PC-3 (cell line): ENCODE data around the gene PSG3. TPM values are rescaled to one million over a fixed set of nuclear protein-coding genes. Genes with fewer than 3 reads are reported as not detected.
A peak's percentile ranks its signal among the peaks of the same experiment; 100 is the strongest.
"Not testable (repeated sequence)": the region's sequence is repeated elsewhere in the genome, so short reads cannot be mapped to it uniquely, and the experiment has no call there.

Experiments used
- ATAC-seq: fragments of 200-7000 bp; cut with Tn5 transposase; 2 replicates; pipeline ENCODE4 v1.9.1; 2020; ENCODE audit warnings: mild to moderate bottlenecking, moderate library complexity
- BruUV-seq: library from RNA; stranded (reverse); fragments of 400-500 nt; replicated peaks from 2 replicates; lab custom pipeline; 2021; lab: Mats Ljungman, UMichigan
- CTCF ChIA-PET: fragments of 300-600 bp; sonication (Branson Sonifier 250); formaldehyde crosslinking; loops from one replicate; lab custom pipeline; 2022; ENCODE audit warnings: antibody characterized with exemption; lab: Charles Lee
- POLR2A ChIA-PET: fragments of 300-600 bp; sonication (Branson Sonifier 250); formaldehyde crosslinking; loops from one replicate; lab custom pipeline; 2022; ENCODE audit warnings: antibody characterized with exemption; ENCODE audit not compliant: unreplicated experiment; lab: Charles Lee
- DNase-seq: peaks from one replicate; pipeline ENCODE4 v3.0.0-alpha.2; 2015
- H2AFZ ChIP-seq: fragments of 300-600 bp; sonication (generic); 2 replicates; pipeline ENCODE4 v1.6.0; 2016; ENCODE audit warnings: antibody characterized with exemption, low read length
- H3F3A ChIP-seq: fragments of 300-600 bp; sonication (generic); one replicate; pipeline ENCODE4 v1.6.0; 2017; ENCODE audit warnings: antibody characterized with exemption, low read length, control low read depth, mild to moderate bottlenecking; ENCODE audit not compliant: unreplicated experiment
- H3K27ac ChIP-seq: fragments of 300-600 bp; sonication (generic); 2 replicates; pipeline ENCODE4 v1.5.1; 2016; ENCODE audit warnings: mild to moderate bottlenecking, low read length
- H3K27me3 ChIP-seq: fragments of 300-600 bp; sonication (generic); 2 replicates; pipeline ENCODE4 v1.6.1; 2016; ENCODE audit warnings: low read length, mixed read lengths
- H3K36me3 ChIP-seq: fragments of 300-600 bp; sonication (generic); 2 replicates; pipeline ENCODE4 v1.6.1; 2016; ENCODE audit warnings: low read depth, mixed run types, low read length, mixed read lengths
- H3K4me1 ChIP-seq: fragments of 300-600 bp; sonication (generic); 2 replicates; pipeline ENCODE4 v1.5.1; 2016; ENCODE audit warnings: low read length; ENCODE audit not compliant: insufficient read depth
- H3K4me2 ChIP-seq: fragments of 300-600 bp; sonication (generic); 2 replicates; pipeline ENCODE4 v1.6.0; 2016; ENCODE audit warnings: low read length
- H3K4me3 ChIP-seq: fragments of 300-600 bp; sonication (generic); 2 replicates; pipeline ENCODE4 v1.5.1; 2016; ENCODE audit warnings: mild to moderate bottlenecking, low read length, mixed read lengths
- H3K79me2 ChIP-seq: fragments of 300-600 bp; sonication (generic); 2 replicates; pipeline ENCODE4 v1.6.1; 2017; ENCODE audit warnings: low read length, mixed read lengths
- H3K9ac ChIP-seq: fragments of 300-600 bp; sonication (generic); 2 replicates; pipeline ENCODE4 v1.6.0; 2016; ENCODE audit warnings: mild to moderate bottlenecking, low read length
- H3K9me2 ChIP-seq: fragments of 300-600 bp; sonication (generic); replicated peaks from 2 replicates; pipeline ENCODE4 v1.6.1; 2016; ENCODE audit warnings: mixed run types, low read length, mixed read lengths
- H3K9me3 ChIP-seq: fragments of 300-600 bp; sonication (generic); 2 replicates; pipeline ENCODE4 v1.6.1; 2016; ENCODE audit warnings: low read length, mixed read lengths
- H4K20me1 ChIP-seq: fragments of 300-600 bp; sonication (generic); 2 replicates; pipeline ENCODE4 v1.6.1; 2016; ENCODE audit warnings: low read length, mixed read lengths
- intact Hi-C: fragments of 100-400 bp; cut with micrococcal nuclease; formaldehyde crosslinking; loops from 2 replicates; pipeline ENCODE4 v1.9.0; 2023
- total RNA-seq: library from RNA; depleted of rRNA; stranded (reverse); fragments of >200 nt; gene quantifications from 2 replicates; pipeline ENCODE4 v1.2.3, GENCODE V29; 2014
- TF ChIP-seq, protein P1 (sequence below): fragments of 300-600 bp; sonication (generic); conservative IDR thresholded peaks from 2 replicates; pipeline ENCODE4 v1.5.1; 2017; ENCODE audit warnings: antibody characterized with exemption, low read depth, mild to moderate bottlenecking, low read length

Gene PSG3
- total RNA-seq, 1 experiment from 2014 or later, result not detected

DNA sequence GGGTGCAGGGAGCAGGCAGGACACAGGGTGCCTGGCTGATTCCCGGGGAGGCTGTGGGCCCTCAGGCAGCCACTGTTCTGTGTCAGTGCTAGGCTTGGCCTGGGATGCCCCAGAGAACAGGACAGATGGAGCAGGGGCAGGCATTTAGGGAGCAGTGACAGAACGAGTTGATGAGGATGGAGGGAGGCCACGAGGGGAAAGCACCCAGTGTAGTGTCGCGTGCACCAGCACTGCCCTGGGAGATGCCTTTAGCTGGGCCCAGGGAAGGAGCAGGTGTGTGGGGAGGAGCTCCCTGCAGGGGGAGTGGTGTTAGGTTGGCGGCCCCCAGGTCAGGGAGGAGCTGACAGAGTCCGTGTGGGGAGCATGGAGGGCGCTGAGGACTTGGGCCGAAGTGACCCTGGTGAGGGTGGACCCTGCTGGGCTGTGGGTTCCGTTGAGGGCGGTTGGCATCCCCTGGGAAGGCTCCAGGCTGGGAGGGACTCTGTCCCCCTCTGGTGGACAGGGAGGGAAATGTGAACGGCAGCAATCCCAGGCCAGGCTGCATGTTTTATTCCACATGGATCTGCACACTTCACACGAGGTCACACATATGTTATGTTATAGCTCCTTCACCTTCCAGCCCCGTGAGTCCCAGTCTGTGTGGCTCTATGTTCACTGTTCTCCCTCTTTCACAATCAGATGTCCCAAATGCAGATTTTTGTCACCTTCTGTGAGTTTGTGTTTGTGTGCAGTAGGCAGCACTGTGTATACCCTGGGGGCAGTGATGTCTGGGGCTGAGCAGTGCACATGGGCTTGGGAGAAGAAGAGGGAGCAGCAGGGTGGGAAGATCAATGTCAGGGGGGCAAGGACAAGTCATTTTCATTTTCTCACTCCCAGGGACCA lies 1.7 kb upstream of the PSG3 start:
- H4K20me1 ChIP-seq, H3K4me1 ChIP-seq, H3K79me2 ChIP-seq, H3K36me3 ChIP-seq, H3K9me2 ChIP-seq, H3K4me3 ChIP-seq, BruUV-seq, ATAC-seq, H3K4me2 ChIP-seq, H3K9ac ChIP-seq, H3F3A ChIP-seq, H2AFZ ChIP-seq, POLR2A ChIA-PET, H3K27me3 ChIP-seq, H3K9me3 ChIP-seq, H3K27ac ChIP-seq: not testable (repeated sequence)
- DNase-seq, result peak; percentile 29
- CTCF ChIA-PET, result interaction anchor here (1.2 kb wide), 1 partner anchor 48 kb away, joined by 6 read pairs; no protein-coding TSS in a partner anchor
- intact Hi-C loops, result loop anchor here (5.0 kb wide), 1 partner anchor 50 kb away; no protein-coding TSS in a partner anchor
- TF ChIP-seq, protein P1, sequence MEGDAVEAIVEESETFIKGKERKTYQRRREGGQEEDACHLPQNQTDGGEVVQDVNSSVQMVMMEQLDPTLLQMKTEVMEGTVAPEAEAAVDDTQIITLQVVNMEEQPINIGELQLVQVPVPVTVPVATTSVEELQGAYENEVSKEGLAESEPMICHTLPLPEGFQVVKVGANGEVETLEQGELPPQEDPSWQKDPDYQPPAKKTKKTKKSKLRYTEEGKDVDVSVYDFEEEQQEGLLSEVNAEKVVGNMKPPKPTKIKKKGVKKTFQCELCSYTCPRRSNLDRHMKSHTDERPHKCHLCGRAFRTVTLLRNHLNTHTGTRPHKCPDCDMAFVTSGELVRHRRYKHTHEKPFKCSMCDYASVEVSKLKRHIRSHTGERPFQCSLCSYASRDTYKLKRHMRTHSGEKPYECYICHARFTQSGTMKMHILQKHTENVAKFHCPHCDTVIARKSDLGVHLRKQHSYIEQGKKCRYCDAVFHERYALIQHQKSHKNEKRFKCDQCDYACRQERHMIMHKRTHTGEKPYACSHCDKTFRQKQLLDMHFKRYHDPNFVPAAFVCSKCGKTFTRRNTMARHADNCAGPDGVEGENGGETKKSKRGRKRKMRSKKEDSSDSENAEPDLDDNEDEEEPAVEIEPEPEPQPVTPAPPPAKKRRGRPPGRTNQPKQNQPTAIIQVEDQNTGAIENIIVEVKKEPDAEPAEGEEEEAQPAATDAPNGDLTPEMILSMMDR, result peak; percentile 46

DNA sequence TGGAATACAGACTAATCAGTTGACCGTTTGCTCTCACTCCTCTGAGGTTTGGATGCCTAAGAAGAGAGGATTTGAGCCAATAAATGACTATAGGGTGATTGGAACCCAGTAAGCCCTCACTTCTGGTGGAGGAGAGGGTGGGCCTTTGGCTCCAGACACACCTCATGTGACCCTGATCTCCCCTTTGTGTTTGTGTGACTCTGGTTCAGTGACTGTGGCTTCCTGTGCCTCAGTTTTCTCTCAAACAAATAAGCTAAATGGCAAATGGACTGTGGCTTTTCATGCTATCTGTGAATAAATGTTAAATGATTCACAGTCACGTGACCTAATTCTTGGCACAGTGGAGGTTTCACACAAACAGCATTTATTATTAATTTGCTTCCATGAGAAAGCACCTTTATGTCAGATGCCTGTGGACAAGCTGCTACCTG lies 2.7 kb downstream of the PSG3 start:
- H3K9me2 ChIP-seq, H2AFZ ChIP-seq, H3K9me3 ChIP-seq, H3K9ac ChIP-seq, H3K4me3 ChIP-seq, BruUV-seq, POLR2A ChIA-PET, H3F3A ChIP-seq, H3K4me2 ChIP-seq, intact Hi-C loops, H3K27ac ChIP-seq, H3K27me3 ChIP-seq, H4K20me1 ChIP-seq, H3K79me2 ChIP-seq, H3K4me1 ChIP-seq, ATAC-seq, CTCF ChIA-PET, H3K36me3 ChIP-seq: not testable (repeated sequence)
- peak; percentile 16 for DNase-seq

DNA sequence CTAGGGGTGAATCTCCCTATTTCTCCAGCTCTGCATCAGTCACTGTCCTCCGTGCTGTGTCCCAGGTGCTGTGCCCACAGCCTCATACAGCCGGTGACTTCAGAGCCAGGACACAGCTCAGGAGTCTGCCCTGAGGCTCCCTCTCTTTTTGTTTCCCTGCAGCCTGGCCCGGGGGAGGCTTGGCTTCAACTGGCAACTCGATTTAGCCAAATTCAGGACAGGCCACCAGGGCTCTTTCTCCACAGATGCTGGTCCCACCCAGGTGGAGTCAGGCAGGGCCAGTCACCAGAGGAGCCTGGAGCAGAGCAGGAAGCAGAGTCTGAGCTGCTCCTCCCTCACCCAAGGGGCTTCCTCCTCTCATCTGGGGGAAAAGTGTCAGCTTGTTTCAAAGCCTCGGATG lies 11.9 kb downstream of the PSG3 start:
- ATAC-seq, H3K4me2 ChIP-seq, H3K36me3 ChIP-seq, H3K27me3 ChIP-seq, H2AFZ ChIP-seq, H3K9ac ChIP-seq, DNase-seq, H3K9me2 ChIP-seq, H4K20me1 ChIP-seq, H3K4me1 ChIP-seq, H3K79me2 ChIP-seq, BruUV-seq, CTCF ChIA-PET, H3K4me3 ChIP-seq, POLR2A ChIA-PET, H3K27ac ChIP-seq, H3K9me3 ChIP-seq, H3F3A ChIP-seq, intact Hi-C loops: not testable (repeated sequence)

DNA sequence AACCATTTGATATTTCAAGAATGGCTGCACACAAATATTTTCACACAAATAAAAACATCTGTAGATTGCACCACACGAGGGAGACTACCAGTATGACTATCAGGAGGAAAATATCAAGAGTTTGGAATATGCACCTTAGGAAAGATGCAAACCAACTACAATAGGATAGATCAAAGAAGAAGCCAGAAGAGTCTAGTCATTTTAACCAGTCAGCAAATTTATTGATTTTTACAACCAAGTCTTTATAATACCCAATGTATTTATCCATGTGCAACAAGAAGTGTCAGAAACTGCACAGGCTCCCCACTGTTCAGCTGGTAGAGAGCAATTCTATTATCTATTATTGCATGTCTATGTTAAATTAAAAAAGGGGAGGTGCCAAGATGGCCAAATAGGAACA lies 26.3 kb downstream of the PSG3 start:
- H3K9ac ChIP-seq, H2AFZ ChIP-seq, CTCF ChIA-PET, POLR2A ChIA-PET, H3K27me3 ChIP-seq, H3K36me3 ChIP-seq, H3F3A ChIP-seq, H3K9me3 ChIP-seq, ATAC-seq, H3K9me2 ChIP-seq, BruUV-seq, H3K79me2 ChIP-seq, H3K4me2 ChIP-seq, H4K20me1 ChIP-seq, H3K4me3 ChIP-seq, intact Hi-C loops, H3K27ac ChIP-seq, DNase-seq: not testable (repeated sequence)
- H3K4me1 ChIP-seq, result peaks cover 15% of the 10 kb centered on the region

DNA sequence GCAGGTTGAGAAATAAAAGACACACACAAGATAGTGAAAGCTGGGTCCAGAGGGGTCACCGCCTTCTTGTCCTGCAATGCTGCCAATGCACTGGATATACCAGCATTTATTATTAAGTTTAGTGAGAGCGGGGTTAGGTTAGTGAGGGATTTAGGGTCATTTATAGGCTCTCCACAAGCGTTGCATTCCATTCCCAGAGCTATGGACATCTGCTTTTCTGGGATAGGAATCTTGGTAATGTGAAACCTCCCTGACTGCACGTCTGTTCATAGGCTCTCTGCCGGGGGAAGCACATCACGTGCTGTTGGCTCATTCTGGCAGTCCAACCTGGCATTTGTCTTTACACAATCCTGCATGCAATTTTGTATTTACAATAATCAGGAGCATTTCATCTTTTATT lies 27.5 kb downstream of the PSG3 start:
- CTCF ChIA-PET, result not testable (repeated sequence)

DNA sequence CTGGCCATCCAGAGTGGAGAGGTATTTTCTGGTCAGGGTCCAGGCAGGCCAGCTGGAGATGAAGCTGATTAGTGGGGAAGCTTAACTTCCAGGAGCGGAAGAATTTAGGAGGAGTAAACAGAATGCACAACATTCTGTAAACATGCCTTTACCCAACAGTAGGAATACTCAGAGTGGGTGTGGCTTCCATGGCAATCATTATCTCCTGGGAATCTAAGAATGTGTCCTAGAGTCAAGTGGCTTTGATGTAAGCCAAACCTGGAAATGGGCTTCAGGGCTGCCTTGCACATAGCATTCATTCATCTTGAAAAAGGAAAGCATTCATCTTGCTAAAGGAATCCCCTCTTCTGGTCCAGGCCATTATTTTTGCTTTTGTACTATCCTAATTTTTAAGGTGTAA lies 29.3 kb downstream of the PSG3 start:
- H3K27me3 ChIP-seq, H3K36me3 ChIP-seq, H3K9me3 ChIP-seq, H3K9ac ChIP-seq, H3K4me2 ChIP-seq, BruUV-seq, H2AFZ ChIP-seq, CTCF ChIA-PET, H3K79me2 ChIP-seq, H4K20me1 ChIP-seq, H3K9me2 ChIP-seq, H3F3A ChIP-seq, ATAC-seq, intact Hi-C loops, POLR2A ChIA-PET, H3K4me3 ChIP-seq: not testable (repeated sequence)
- peak; percentile 37 for DNase-seq
- peak overlapping the region; percentile 67; the same call in 1 of the 2 replicates for H3K27ac ChIP-seq
- H3K4me1 ChIP-seq, result peaks cover 15% of the 10 kb centered on the region

More for the DNA sequence above, 27.5 kb downstream of the PSG3 start:
- DNase-seq, POLR2A ChIA-PET, H4K20me1 ChIP-seq, H3K27ac ChIP-seq, H3K36me3 ChIP-seq, BruUV-seq, H3K9me2 ChIP-seq, H2AFZ ChIP-seq, H3K4me3 ChIP-seq, H3K9me3 ChIP-seq, ATAC-seq, H3K9ac ChIP-seq, intact Hi-C loops, H3K4me2 ChIP-seq, H3K79me2 ChIP-seq, H3K27me3 ChIP-seq, H3F3A ChIP-seq: not testable (repeated sequence)
- peaks cover 15% of the 10 kb centered on the region for H3K4me1 ChIP-seq
